SK-N-SH (cell line): Measurements from ENCODE around the gene RILP. TPM values are rescaled to one million over a fixed set of nuclear protein-coding genes. Genes with fewer than 3 reads are reported as not detected.

Experiments
- CTCF ChIA-PET: fragments of 300-600, 350-600 bp; formaldehyde crosslinking; extraction: SDS; loops from one replicate; lab custom pipeline; 2021; lab: Yijun Ruan, JAX
- POLR2A ChIA-PET: fragments of 350-600 bp; sonication (Branson Sonifier 250); formaldehyde crosslinking; extraction: SDS; loops from one replicate; lab custom pipeline; 2020; ENCODE audit warnings: antibody characterized with exemption, inconsistent platforms; lab: Yijun Ruan, JAX
- DNase-seq: peaks from one replicate; pipeline ENCODE4 v3.0.0; 2012
- H2AFZ ChIP-seq: fragments of 200-600 bp; sonication (generic); 2 replicates; pipeline ENCODE4 v1.8.1; 2016; ENCODE audit warnings: antibody characterized with exemption, mild to moderate bottlenecking, low read depth
- H3F3A ChIP-seq: fragments of 200-600 bp; sonication (generic); replicated peaks from 2 replicates; pipeline ENCODE3; 2016; ENCODE audit warnings: antibody characterized with exemption, mild to moderate bottlenecking; ENCODE audit not compliant: insufficient read depth
- H3K27ac ChIP-seq, 2 experiments: fragments of 200-500 bp in 1 of 2; fragments of 200-600 bp in 1 of 2; sonication (Bioruptor generic) in 1 of 2; sonication (generic), shearing (Covaris generic) in 1 of 2; 2 replicates each; pipeline versions ENCODE4 v1.5.1 to v1.6.1; 2014 to 2016; ENCODE audit warnings: low read depth in 2 of 2, inconsistent platforms in 1 of 2, low read length in 1 of 2, mild to moderate bottlenecking in 1 of 2, mixed read lengths in 1 of 2
- H3K27me3 ChIP-seq: fragments of 200-600 bp; sonication (generic), shearing (Covaris generic); 2 replicates; pipeline ENCODE4 v1.6.1; 2016; ENCODE audit warnings: mixed run types; ENCODE audit not compliant: insufficient read depth
- H3K36me3 ChIP-seq, 2 experiments: fragments of 200-500 bp in 1 of 2; fragments of 200-600 bp in 1 of 2; sonication (Bioruptor generic) in 1 of 2; sonication (generic) in 1 of 2; replicated peaks in 1 of 2; 2 replicates each; pipeline versions ENCODE3 to v1.5.1; 2014 to 2016; ENCODE audit warnings: low read length in 1 of 2, mild to moderate bottlenecking in 1 of 2; ENCODE audit not compliant: insufficient read depth in 2 of 2, control insufficient read depth in 1 of 2
- H3K4me1 ChIP-seq, 2 experiments: fragments of 200-500 bp in 1 of 2; fragments of 200-600 bp in 1 of 2; sonication (Bioruptor generic) in 1 of 2; sonication (generic), shearing (Covaris generic) in 1 of 2; 2 replicates each; pipeline versions ENCODE4 v1.5.1 to v1.6.1; 2014 to 2016; ENCODE audit warnings: low read depth in 1 of 2, low read length in 1 of 2, mixed run types in 1 of 2; ENCODE audit not compliant: insufficient read depth in 2 of 2, control insufficient read depth in 1 of 2
- H3K4me2 ChIP-seq: fragments of 200-600 bp; sonication (generic), shearing (Covaris generic); 2 replicates; pipeline ENCODE4 v1.6.1; 2017; ENCODE audit warnings: mixed run types
- H3K4me3 ChIP-seq, 2 experiments: fragments of 200-500 bp in 1 of 2; fragments of 200-600 bp in 1 of 2; sonication (Bioruptor generic) in 1 of 2; sonication (generic), shearing (Covaris generic) in 1 of 2; 2 replicates each; pipeline versions ENCODE4 v1.5.1 to v1.8.1; 2014 to 2016; ENCODE audit warnings: low read depth in 2 of 2, inconsistent platforms in 1 of 2, low read length in 1 of 2, mild to moderate bottlenecking in 1 of 2, mixed read lengths in 1 of 2, moderate library complexity in 1 of 2
- H3K79me2 ChIP-seq: fragments of 200-600 bp; sonication (generic); 2 replicates; pipeline ENCODE4 v1.8.1; 2017; ENCODE audit warnings: mild to moderate bottlenecking; ENCODE audit not compliant: insufficient read depth
- H3K9ac ChIP-seq: fragments of 200-600 bp; sonication (generic); 2 replicates; pipeline ENCODE4 v1.6.1; 2017; ENCODE audit warnings: mixed run types
- H3K9me2 ChIP-seq: fragments of 200-600 bp; sonication (generic); 2 replicates; pipeline ENCODE4 v1.6.1; 2017; ENCODE audit warnings: mixed run types
- H3K9me3 ChIP-seq: fragments of 200-600 bp; sonication (generic); 2 replicates; pipeline ENCODE4 v1.6.1; 2017; ENCODE audit warnings: mixed run types, mild to moderate bottlenecking, moderate library complexity
- H4K20me1 ChIP-seq: fragments of 200-600 bp; sonication (generic); 2 replicates; pipeline ENCODE4 v1.6.1; 2017; ENCODE audit warnings: mild to moderate bottlenecking, mixed run types; ENCODE audit not compliant: insufficient read depth
- EP300 ChIP-seq, 2 experiments: IDR thresholded peaks; 2 replicates each; pipeline versions ENCODE4 v1.4.0 to v1.6.1; 2012; ENCODE audit warnings: borderline replicate concordance in 1 of 2, low read depth in 1 of 2, low read length in 1 of 2
- EZH2phosphoT487 ChIP-seq: fragments of 200-600 bp; sonication (generic); IDR thresholded peaks from 2 replicates; pipeline ENCODE4 v1.6.1; 2017; ENCODE audit warnings: low read depth, mixed run types, mild to moderate bottlenecking, antibody characterized with exemption, moderate library complexity, borderline replicate concordance
- GABPA ChIP-seq: IDR thresholded peaks from 2 replicates; pipeline ENCODE4 v1.4.0; 2012; ENCODE audit warnings: low read depth, mild to moderate bottlenecking
- JUND ChIP-seq: IDR thresholded peaks from 2 replicates; pipeline ENCODE4 v1.4.0; 2012
- MAX ChIP-seq: IDR thresholded peaks from 2 replicates; pipeline ENCODE4 v1.4.0; 2012; ENCODE audit warnings: low read depth
- MXI1 ChIP-seq: IDR thresholded peaks from 2 replicates; pipeline ENCODE4 v1.6.1; 2012; ENCODE audit warnings: mild to moderate bottlenecking, low read depth, low read length, improper control_type of control experiment
- NFIC ChIP-seq: IDR thresholded peaks from 2 replicates; pipeline ENCODE4 v1.4.0; 2012; ENCODE audit warnings: borderline replicate concordance
- NRF1 ChIP-seq: IDR thresholded peaks from 2 replicates; pipeline ENCODE4 v1.6.1; 2012; ENCODE audit warnings: low read depth, mild to moderate bottlenecking, low read length
- PBX3 ChIP-seq: IDR thresholded peaks from 2 replicates; pipeline ENCODE4; 2012
- POLR2AphosphoS5 ChIP-seq: IDR thresholded peaks from 2 replicates; pipeline ENCODE4 v1.6.1; 2012; ENCODE audit warnings: low read depth, low read length
- RFX5 ChIP-seq: IDR thresholded peaks from 2 replicates; pipeline ENCODE4 v1.6.1; 2012; ENCODE audit warnings: mild to moderate bottlenecking, improper control_type of control experiment, low read length
- SIN3A ChIP-seq: IDR thresholded peaks from 2 replicates; pipeline ENCODE4 v1.6.1; 2012; ENCODE audit warnings: low read depth, mild to moderate bottlenecking, low read length, moderate library complexity, borderline replicate concordance
- TAF1 ChIP-seq: IDR thresholded peaks from 2 replicates; pipeline ENCODE4 v1.6.1; 2012; ENCODE audit warnings: low read depth, mild to moderate bottlenecking, low read length, moderate library complexity, borderline replicate concordance
- YY1 ChIP-seq: IDR thresholded peaks from 2 replicates; pipeline ENCODE4 v1.4.0; 2012; ENCODE audit warnings: low read depth, mild to moderate bottlenecking
- WGBS: methylation state at CpG from one replicate; pipeline ENCODE4 v1.1.6; 2017; ENCODE audit warnings: low lambda C conversion rate; 5-methylcytosine and 5-hydroxymethylcytosine counted together
- polyA plus RNA-seq, 3 experiments: library from polyadenylated mRNA; depleted of rRNA; stranded (reverse); fragments of >200 nt; gene quantifications; 2 replicates each; pipeline ENCODE4 v1.2.3, GENCODE V29; 2012
- TF ChIP-seq, protein P1 (sequence below): IDR thresholded peaks from 2 replicates; pipeline ENCODE4 v1.4.0; 2012; ENCODE audit warnings: low read depth, borderline replicate concordance

Gene RILP
- polyA plus RNA-seq, 1 of the 3 experiments (the other 2 are of a cell fraction), result 3.8 TPM

DNA sequence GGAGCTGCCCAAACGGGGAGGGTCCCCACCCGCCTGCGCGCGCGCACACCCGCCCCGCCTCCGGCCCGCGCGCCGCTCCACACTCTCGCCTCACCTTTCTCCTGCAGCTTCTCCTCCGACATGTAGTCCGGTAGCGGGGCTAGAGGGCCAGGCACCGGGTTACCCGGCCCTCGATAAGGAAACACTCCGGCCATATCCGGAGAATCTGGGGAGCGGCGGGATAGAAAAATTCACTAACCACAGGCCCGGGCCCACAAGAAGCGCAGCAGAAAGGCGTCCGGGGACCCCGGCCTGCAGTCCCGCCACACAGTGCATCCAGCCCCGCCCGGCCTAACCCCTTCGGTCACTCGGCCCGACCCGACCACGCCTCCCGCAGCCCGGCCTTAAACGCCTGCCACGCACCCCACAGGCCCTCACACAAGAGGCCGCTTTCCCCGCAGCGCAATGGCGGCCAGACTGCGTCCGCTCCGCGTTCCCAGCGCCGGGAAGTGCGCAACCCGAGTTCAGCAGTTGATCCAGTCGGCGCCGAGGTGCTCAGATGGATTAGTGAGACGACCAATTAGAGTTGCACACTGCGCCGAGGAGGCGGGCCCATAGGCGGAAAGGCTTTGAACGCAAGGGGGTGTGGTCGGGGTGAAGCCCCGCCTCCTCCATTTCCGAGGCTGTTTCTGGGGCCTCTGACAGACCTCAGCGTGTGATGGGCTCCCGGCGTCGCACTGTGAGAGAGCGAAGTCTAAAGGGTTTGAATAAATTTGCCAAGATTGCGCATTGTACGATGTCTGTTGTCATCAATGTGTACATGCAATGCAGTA is 34.9 kb upstream of the RILP start, which contains the start of gene PRPF8:
Gene PRPF8 (minus strand): TSS at position 490 of the 812 bp plus-strand sequence. CDS start 296 bp downstream, at position 194.
- H2AFZ ChIP-seq, result peak within 1 kb of the TSS; percentile 95
- H3K9me2 ChIP-seq, result no peaks in the 10 kb centered on the region
- peak within 1 kb of the TSS; percentile 74 to 87 for H3K4me3 ChIP-seq
- H3K9me3 ChIP-seq, result no peaks in the 10 kb centered on the region
- H3F3A ChIP-seq, result no peaks in the 10 kb centered on the region
- ChIA-PET POLR2A (interaction anchor here (0.7 to 1.5 kb wide), 3 partner anchors 15 to 32 kb away, joined by 3 to 10 read pairs (median 4); no protein-coding TSS in a partner anchor), CTCF (interaction anchor here (0.8 to 7.8 kb wide), 6 partner anchors 11 to 110 kb away, joined by 3 to 56 read pairs (median 5); partner anchors contain the start of gene RILP)
- WGBS, result 1% methylated on average over 59 of the region's 72 CpGs
- peak within 1 kb of the TSS; percentile 85 to 88 for H3K27ac ChIP-seq
- TF ChIP-seq POLR2AphosphoS5 (peak; percentile 87), SIN3A (0 out of 2 replicates have a peak, but pooled peaks have one; percentile 24), RFX5 (peak; percentile 35; the same call in 1 of the 2 replicates), GABPA (peak; percentile 90), NRF1 (peak; percentile 67), PBX3 (peak; percentile 97), NFIC (no peak), YY1 (peak; percentile 96), EZH2phosphoT487 (no peak), JUND (no peak), EP300 (IDR thresholded peaks at IDR 0.05; ENCODE audit: borderline replicate concordance in 1 of 2, low read depth in 1 of 2, low read length in 1 of 2) (no peak), MAX (peak; percentile 63; the same call in 1 of the 2 replicates), TAF1 (peak; percentile 68), MXI1 (peak; percentile 97)
- TF ChIP-seq, protein P1, sequence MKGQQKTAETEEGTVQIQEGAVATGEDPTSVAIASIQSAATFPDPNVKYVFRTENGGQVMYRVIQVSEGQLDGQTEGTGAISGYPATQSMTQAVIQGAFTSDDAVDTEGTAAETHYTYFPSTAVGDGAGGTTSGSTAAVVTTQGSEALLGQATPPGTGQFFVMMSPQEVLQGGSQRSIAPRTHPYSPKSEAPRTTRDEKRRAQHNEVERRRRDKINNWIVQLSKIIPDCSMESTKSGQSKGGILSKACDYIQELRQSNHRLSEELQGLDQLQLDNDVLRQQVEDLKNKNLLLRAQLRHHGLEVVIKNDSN, result no peak
- TF ChIP-seq, all 33 proteins: peak for 10
- peak within 1 kb of the TSS; percentile 97 for H3K4me2 ChIP-seq
- peak within 1 kb of the TSS; percentile 89 for H3K9ac ChIP-seq
- DNase-seq, result peak; percentile 99
- peaks cover 33 to 35% of the 10 kb centered on the region in 2 experiments for H3K36me3 ChIP-seq
- no peaks in the 10 kb centered on the region for H3K27me3 ChIP-seq
- peaks cover 29% of the 10 kb centered on the region for H4K20me1 ChIP-seq
- peaks cover 4 to 9% of the 10 kb centered on the region in 2 experiments; a peak in 2 of 4 replicates for H3K4me1 ChIP-seq
- H3K79me2 ChIP-seq, result peaks cover 43% of the 10 kb centered on the region
